Naive thymus-derived CD4-positive, alpha-beta T cell (primary cell): ENCODE data around the gene SLCO3A1. TPM values are rescaled to one million over a fixed set of nuclear protein-coding genes. Genes with fewer than 3 reads are reported as not detected.

Source experiments
- ATAC-seq: fragments of 150-1000 bp; cut with Tn5 transposase; 2 replicates; pipeline ENCODE4 v1.10.0; 2021; ENCODE audit warnings: mild to moderate bottlenecking, moderate library complexity
- CTCF ChIA-PET: fragments of 350-600 bp; sonication (Branson Sonifier 250); formaldehyde crosslinking; loops from one replicate; lab custom pipeline; 2021; ENCODE audit warnings: antibody characterized with exemption; lab: Charles Lee
- POLR2A ChIA-PET: fragments of 350-600 bp; sonication (Branson Sonifier 250); formaldehyde crosslinking; loops from one replicate; lab custom pipeline; 2021; ENCODE audit warnings: antibody characterized with exemption, inconsistent platforms; lab: Charles Lee
- DNase-seq, 9 donors: peaks; one replicate each; pipeline versions ENCODE4 v3.0.0 to v3.0.0-alpha.2; 2020 to 2022; ENCODE audit warnings: mixed read lengths in 1 of 9
- H3K27ac ChIP-seq: one replicate; pipeline ENCODE4 v1.7.0; 2013; ENCODE audit warnings: mild to moderate bottlenecking, low read depth, low read length, moderate library complexity
- H3K27me3 ChIP-seq, 2 donors: one replicate each; pipeline ENCODE4 v1.7.0; 2013; ENCODE audit warnings: low read length in 2 of 2, mild to moderate bottlenecking in 2 of 2, moderate library complexity in 2 of 2; ENCODE audit not compliant: control insufficient read depth in 2 of 2, insufficient read depth in 2 of 2
- H3K36me3 ChIP-seq, 3 experiments: 1 replicate in 2 of 3; 2 replicates in 1 of 3; pipeline ENCODE4 v1.7.0; 2013; ENCODE audit warnings: low read length in 3 of 3, mild to moderate bottlenecking in 3 of 3, moderate library complexity in 1 of 3; ENCODE audit not compliant: insufficient read depth in 3 of 3, control insufficient read depth in 2 of 3
- H3K4me1 ChIP-seq, 2 donors: one replicate each; pipeline ENCODE4 v1.7.0; 2013; ENCODE audit warnings: low read length in 2 of 2, mild to moderate bottlenecking in 2 of 2, moderate library complexity in 1 of 2; ENCODE audit not compliant: control insufficient read depth in 2 of 2, insufficient read depth in 2 of 2
- H3K4me3 ChIP-seq: 2 replicates; pipeline ENCODE4 v1.7.0; 2013; ENCODE audit warnings: mild to moderate bottlenecking, low read length
- H3K9me3 ChIP-seq, 3 experiments: 1 replicate in 2 of 3; 2 replicates in 1 of 3; pipeline ENCODE4 v1.7.0; 2013; ENCODE audit warnings: low read length in 3 of 3; ENCODE audit not compliant: control insufficient read depth in 2 of 3
- H3K27ac Mint-ChIP-seq, 9 donors: one replicate each; pipeline ENCODE4 v1.8.0; 2020 to 2022; ENCODE audit warnings: mixed read lengths in 9 of 9, mild to moderate bottlenecking in 8 of 9, moderate library complexity in 5 of 9, inconsistent platforms in 2 of 9
- H3K27me3 Mint-ChIP-seq, 5 donors: one replicate each; pipeline ENCODE4 v1.8.0; 2021 to 2022; ENCODE audit warnings: mixed read lengths in 5 of 5, mild to moderate bottlenecking in 1 of 5
- H3K36me3 Mint-ChIP-seq, 5 donors: one replicate each; pipeline ENCODE4 v1.8.0; 2020 to 2022; ENCODE audit warnings: mixed read lengths in 5 of 5, mild to moderate bottlenecking in 3 of 5, inconsistent platforms in 1 of 5
- H3K4me1 Mint-ChIP-seq, 7 donors: one replicate each; pipeline ENCODE4 v1.8.0; 2020 to 2022; ENCODE audit warnings: mixed read lengths in 7 of 7, mild to moderate bottlenecking in 3 of 7, inconsistent platforms in 1 of 7
- H3K4me3 Mint-ChIP-seq, 10 donors: one replicate each; pipeline ENCODE4 v1.8.0; 2020 to 2022; ENCODE audit warnings: mild to moderate bottlenecking in 10 of 10, mixed read lengths in 10 of 10, moderate library complexity in 6 of 10, inconsistent platforms in 2 of 10
- H3K9me3 Mint-ChIP-seq, 11 donors: one replicate each; pipeline ENCODE4 v1.8.0; 2020 to 2022; ENCODE audit warnings: mixed read lengths in 11 of 11, mild to moderate bottlenecking in 4 of 11, inconsistent platforms in 1 of 11, moderate library complexity in 1 of 11
- intact Hi-C, 2 donors: fragments of 100-400 bp; cut with micrococcal nuclease; formaldehyde crosslinking; loops; one replicate each; pipeline ENCODE4 v1.15.1; 2023
- polyA plus RNA-seq, 2 donors: library from polyadenylated mRNA; unstranded; fragments of 300-500 nt; fragmentation: Illumina TruSeq; gene quantifications; one replicate each; pipeline ENCODE4 v1.2.3, GENCODE V29; 2021
- total RNA-seq, 6 experiments: library from RNA in 5 of 6; stranded (reverse) in 5 of 6; gene quantifications; 1 replicate in 5 of 6; 2 replicates in 1 of 6; pipeline ENCODE4 v1.2.3 and lab custom pipeline; 2021 to 2026

The SLCO3A1 gene
- total and polyA plus RNA-seq, 7 experiments from 2014 or later, result 15.4 to 69.1 (median 24.3) TPM

DNA sequence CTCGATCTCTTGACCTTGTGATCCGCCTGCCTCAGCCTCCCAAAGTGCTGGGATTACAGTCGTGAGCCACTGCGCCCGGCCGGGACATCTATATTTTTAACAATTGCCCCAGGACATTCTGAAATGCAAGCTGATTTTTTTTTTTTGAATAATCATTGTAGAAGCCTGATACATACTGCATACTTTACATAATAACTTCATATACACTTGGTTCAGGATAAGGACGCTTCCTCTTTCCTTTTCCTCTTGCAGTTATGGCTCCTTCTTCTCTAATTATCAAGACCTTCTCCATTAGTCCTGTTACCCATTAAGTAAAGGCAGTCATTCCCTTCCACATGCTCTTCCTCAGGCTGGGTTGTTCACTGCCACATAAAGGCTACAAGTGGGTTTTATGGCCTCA lies 58.3 kb downstream of the SLCO3A1 start:
- H3K27me3 Mint-ChIP-seq, result no peaks in the 10 kb centered on the region

DNA sequence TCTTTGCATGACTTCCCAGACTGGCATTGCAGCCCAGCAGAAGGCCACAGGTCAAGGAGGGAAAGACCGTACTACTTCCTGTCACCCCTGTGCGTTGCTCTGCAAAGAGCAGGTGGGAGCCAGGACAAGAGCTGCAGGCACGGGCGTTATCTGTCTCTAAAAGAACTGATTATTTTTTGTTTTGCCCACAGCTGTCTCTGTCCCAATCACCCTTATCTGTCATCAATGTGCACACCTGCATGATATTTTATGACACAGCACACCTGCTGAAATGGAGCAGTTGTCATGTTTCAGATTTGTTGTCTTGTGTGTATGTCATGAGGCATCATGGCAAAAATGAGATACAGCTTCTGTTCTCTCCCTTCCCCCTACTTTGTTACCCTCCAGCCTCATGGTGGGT lies 58.8 kb downstream of the SLCO3A1 start:
- H3K4me1 Mint-ChIP-seq, result peaks cover 0 to 45% (median 28%) of the 10 kb centered on the region in 7 donors
- H3K27me3 Mint-ChIP-seq, result no peaks in the 10 kb centered on the region

More for the DNA sequence above, 58.3 kb downstream of the SLCO3A1 start:
- Histone ChIP-seq H3K27me3 (no peaks in the 10 kb centered on the region), H3K4me3 (no peak overlapping the region), H3K27ac (no peak overlapping the region), H3K9me3 (no peaks in the 10 kb centered on the region), H3K36me3 (peaks cover 0 to 7% (median 0%) of the 10 kb centered on the region in 3 experiments), H3K4me1 (peaks cover 0 to 4% of the 10 kb centered on the region in 2 donors)
- H3K36me3 Mint-ChIP-seq, result peaks cover 4 to 18% (median 11%) of the 10 kb centered on the region in 5 donors
- POLR2A ChIA-PET, result interaction anchor here (0.6 kb wide), 1 partner anchor 49 kb away, joined by 3 read pairs; no protein-coding TSS in a partner anchor
- H3K27ac Mint-ChIP-seq, result no peak overlapping the region
- intact Hi-C loops, result no loop called here
- ATAC-seq (no peak), DNase-seq (no peak)
- peaks cover 0 to 2% (median 0%) of the 10 kb centered on the region in 11 donors for H3K9me3 Mint-ChIP-seq
- no peak overlapping the region for H3K4me3 Mint-ChIP-seq
- peaks cover 0 to 44% (median 29%) of the 10 kb centered on the region in 7 donors for H3K4me1 Mint-ChIP-seq
- CTCF ChIA-PET, result no interaction called here

DNA sequence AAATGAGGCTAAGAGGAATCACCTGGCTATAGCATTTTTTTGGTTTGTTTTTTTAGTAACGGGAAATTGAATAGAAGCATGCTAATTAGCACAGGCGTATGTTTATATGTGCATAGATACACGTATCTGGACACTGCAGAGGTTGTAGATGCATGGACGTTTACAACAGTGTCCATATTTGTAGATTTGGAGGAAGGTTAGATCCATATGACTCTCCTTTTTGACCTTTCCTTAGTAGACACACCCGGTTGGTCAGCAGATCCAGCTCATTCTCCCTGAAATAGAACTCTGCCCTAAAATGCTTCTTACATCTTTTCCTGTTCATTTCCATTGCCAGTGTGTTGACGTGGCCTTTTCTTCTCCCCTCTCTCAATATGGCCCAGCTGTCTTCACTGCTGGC lies 60.1 kb downstream of the SLCO3A1 start:
- H3K36me3 Mint-ChIP-seq, result peaks cover 8 to 29% (median 15%) of the 10 kb centered on the region in 5 donors
- Histone ChIP-seq H3K27ac (no peak overlapping the region), H3K9me3 (no peaks in the 10 kb centered on the region), H3K27me3 (no peaks in the 10 kb centered on the region), H3K4me3 (no peak overlapping the region), H3K4me1 (peaks cover 0 to 4% of the 10 kb centered on the region in 2 donors), H3K36me3 (peaks cover 0 to 7% (median 0%) of the 10 kb centered on the region in 3 experiments)
- CTCF ChIA-PET, result interaction anchor here (0.6 kb wide), 2 partner anchors 64 to 149 kb away, joined by 3 to 6 read pairs; no protein-coding TSS in a partner anchor
- DNase-seq (no peak), ATAC-seq (no peak)
- H3K4me3 Mint-ChIP-seq, result no peak overlapping the region
- H3K9me3 Mint-ChIP-seq, result peaks cover 0 to 2% (median 0%) of the 10 kb centered on the region in 11 donors
- no peaks in the 10 kb centered on the region for H3K27me3 Mint-ChIP-seq
- intact Hi-C loops, result no loop called here
- H3K4me1 Mint-ChIP-seq, result peaks cover 0 to 44% (median 29%) of the 10 kb centered on the region in 7 donors
- POLR2A ChIA-PET, result interaction anchor here (0.5 kb wide), 1 partner anchor 996 kb away, joined by 4 read pairs; no protein-coding TSS in a partner anchor
- peak overlapping the region in 1 of 9 donors; percentile 5 for H3K27ac Mint-ChIP-seq

More for the DNA sequence above, 58.8 kb downstream of the SLCO3A1 start:
- no peak for ATAC-seq
- ChIA-PET CTCF (no interaction called here), POLR2A (no interaction called here)
- Histone ChIP-seq H3K27ac (no peak overlapping the region), H3K27me3 (no peaks in the 10 kb centered on the region), H3K4me3 (no peak overlapping the region), H3K36me3 (peaks cover 0 to 7% (median 0%) of the 10 kb centered on the region in 3 experiments), H3K4me1 (peaks cover 0 to 4% of the 10 kb centered on the region in 2 donors), H3K9me3 (no peaks in the 10 kb centered on the region)
- peaks cover 6 to 20% (median 12%) of the 10 kb centered on the region in 5 donors for H3K36me3 Mint-ChIP-seq
- intact Hi-C loops, result no loop called here
- peak overlapping the region in 6 of 9 donors; percentile 12 to 79 (median 58) for H3K27ac Mint-ChIP-seq
- H3K9me3 Mint-ChIP-seq, result peaks cover 0 to 2% (median 0%) of the 10 kb centered on the region in 11 donors
- no peak for DNase-seq
- H3K4me3 Mint-ChIP-seq, result no peak overlapping the region

DNA sequence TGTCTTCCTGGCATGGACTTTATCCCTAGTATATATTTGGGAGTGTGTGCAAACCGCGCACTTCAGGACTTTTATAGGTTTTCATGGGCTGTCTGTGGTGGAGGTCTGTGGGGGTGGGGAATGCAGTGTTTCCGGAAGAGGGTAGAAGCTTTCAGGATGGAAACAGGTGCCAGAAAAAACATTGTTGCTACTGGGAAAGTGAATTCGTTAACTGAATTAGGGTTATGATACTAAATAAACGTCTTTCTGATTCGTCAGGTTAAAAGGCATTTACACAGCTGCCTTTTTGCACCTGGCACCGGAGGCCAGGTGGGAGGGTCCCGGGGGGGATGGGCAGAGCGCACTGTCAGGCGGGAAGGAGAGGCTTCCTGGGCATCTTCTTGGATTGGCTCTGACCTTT lies 62.1 kb downstream of the SLCO3A1 start:
- ATAC-seq, result no peak

DNA sequence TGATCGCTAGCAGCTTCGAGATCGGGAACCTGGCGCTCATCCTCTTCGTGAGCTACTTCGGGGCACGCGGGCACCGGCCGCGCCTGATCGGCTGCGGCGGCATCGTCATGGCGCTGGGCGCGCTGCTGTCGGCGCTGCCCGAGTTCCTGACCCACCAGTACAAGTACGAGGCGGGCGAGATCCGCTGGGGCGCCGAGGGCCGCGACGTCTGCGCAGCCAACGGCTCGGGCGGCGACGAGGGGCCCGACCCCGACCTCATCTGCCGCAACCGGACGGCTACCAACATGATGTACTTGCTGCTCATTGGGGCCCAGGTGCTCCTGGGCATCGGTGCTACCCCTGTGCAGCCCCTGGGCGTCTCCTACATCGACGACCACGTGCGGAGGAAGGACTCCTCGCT lies 62.5 kb downstream of the SLCO3A1 start:
- H3K4me3 Mint-ChIP-seq, result no peak overlapping the region
- peaks cover 7 to 28% (median 15%) of the 10 kb centered on the region in 5 donors for H3K36me3 Mint-ChIP-seq
- Histone ChIP-seq H3K27me3 (no peaks in the 10 kb centered on the region), H3K4me3 (no peak overlapping the region), H3K27ac (no peak overlapping the region), H3K36me3 (peaks cover 0 to 7% (median 0%) of the 10 kb centered on the region in 3 experiments), H3K9me3 (no peaks in the 10 kb centered on the region), H3K4me1 (peaks cover 2 to 10% of the 10 kb centered on the region in 2 donors)
- H3K27me3 Mint-ChIP-seq, result no peaks in the 10 kb centered on the region
- ATAC-seq (no peak), DNase-seq (no peak)
- H3K27ac Mint-ChIP-seq, result no peak overlapping the region
- H3K9me3 Mint-ChIP-seq, result peaks cover 0 to 2% (median 0%) of the 10 kb centered on the region in 11 donors
- intact Hi-C loops, result no loop called here
- ChIA-PET POLR2A (no interaction called here), CTCF (no interaction called here)
- H3K4me1 Mint-ChIP-seq, result peaks cover 6 to 46% (median 28%) of the 10 kb centered on the region in 7 donors

More for the DNA sequence above, 62.1 kb downstream of the SLCO3A1 start:
- intact Hi-C loops, result no loop called here
- Mint-ChIP-seq H3K4me3 (no peak overlapping the region), H3K9me3 (peaks cover 0 to 2% (median 0%) of the 10 kb centered on the region in 11 donors), H3K36me3 (peaks cover 7 to 28% (median 15%) of the 10 kb centered on the region in 5 donors), H3K27me3 (no peaks in the 10 kb centered on the region), H3K27ac (no peak overlapping the region), H3K4me1 (peaks cover 4 to 46% (median 28%) of the 10 kb centered on the region in 7 donors)
- peaks cover 0 to 7% (median 0%) of the 10 kb centered on the region in 3 experiments for H3K36me3 ChIP-seq
- ChIA-PET CTCF (no interaction called here), POLR2A (no interaction called here)
- peaks cover 0 to 6% of the 10 kb centered on the region in 2 donors for H3K4me1 ChIP-seq
- H3K4me3 ChIP-seq, result no peak overlapping the region
- no peaks in the 10 kb centered on the region for H3K27me3 ChIP-seq
- H3K9me3 ChIP-seq, result no peaks in the 10 kb centered on the region
- no peak for DNase-seq
- H3K27ac ChIP-seq, result no peak overlapping the region

DNA sequence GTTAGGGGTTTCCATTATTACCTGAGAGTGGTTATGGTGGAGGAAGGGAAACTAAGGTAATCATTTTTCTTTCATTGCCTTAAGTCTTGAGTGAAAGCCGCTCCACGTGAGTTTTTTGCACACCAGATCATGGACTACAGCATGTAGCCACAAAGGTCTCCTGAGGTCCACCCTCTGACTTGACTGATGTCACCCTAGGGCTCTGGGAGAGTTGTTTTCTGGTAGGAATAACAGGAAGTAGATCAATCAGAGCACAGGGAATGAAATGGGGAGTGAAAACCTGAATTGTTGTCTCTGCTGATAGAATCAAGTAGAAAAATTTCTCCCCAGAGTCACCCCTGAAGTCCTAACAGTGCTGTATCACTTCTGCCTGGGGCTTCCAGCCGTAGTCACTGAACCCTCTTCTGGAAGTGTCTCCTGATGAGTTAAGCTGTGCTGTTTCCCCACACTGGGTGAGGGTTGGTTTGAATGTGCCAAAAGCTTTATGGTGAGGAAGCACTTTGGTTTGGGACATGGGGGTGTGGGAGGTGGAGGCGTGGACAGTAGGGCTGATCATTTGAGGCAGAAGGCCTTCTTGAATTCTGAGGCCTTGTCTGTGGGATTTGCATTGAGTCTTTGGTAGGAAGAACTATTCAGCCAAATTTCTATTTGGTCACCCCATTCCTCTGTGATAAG lies 64.3 kb downstream of the SLCO3A1 start:
- H3K27ac ChIP-seq, result no peak overlapping the region
- Mint-ChIP-seq H3K27ac (peak overlapping the region in 1 of 9 donors; percentile 30), H3K4me1 (peaks cover 9 to 47% (median 31%) of the 10 kb centered on the region in 7 donors), H3K4me3 (no peak overlapping the region), H3K9me3 (peaks cover 0 to 2% (median 0%) of the 10 kb centered on the region in 11 donors), H3K27me3 (no peaks in the 10 kb centered on the region), H3K36me3 (peaks cover 7 to 30% (median 15%) of the 10 kb centered on the region in 5 donors)
- peaks cover 0 to 7% (median 0%) of the 10 kb centered on the region in 3 experiments for H3K36me3 ChIP-seq
- peaks cover 8 to 10% of the 10 kb centered on the region in 2 donors for H3K4me1 ChIP-seq
- ATAC-seq (no peak), DNase-seq (no peak)
- H3K27me3 ChIP-seq, result no peaks in the 10 kb centered on the region
- no peaks in the 10 kb centered on the region for H3K9me3 ChIP-seq
- POLR2A ChIA-PET, result interaction anchor here (1.2 kb wide), 1 partner anchor 15 kb away, joined by 3 read pairs; no protein-coding TSS in a partner anchor
- intact Hi-C loops, result no loop called here
- CTCF ChIA-PET, result interaction anchor here (0.7 to 1.3 kb wide), 3 partner anchors 10 to 212 kb away, joined by 3 to 4 read pairs (median 4); no protein-coding TSS in a partner anchor
- no peak overlapping the region for H3K4me3 ChIP-seq
